GM12874 (cell line): ENCODE measurements around the gene FBXO11.

Source experiments
- TF ChIP-seq, protein P1 (sequence below): IDR thresholded peaks from 2 replicates; pipeline ENCODE4 v1.5.1; 2011; ENCODE audit warnings: low read depth, mild to moderate bottlenecking, control low read depth, low read length, moderate library complexity; ENCODE audit not compliant: insufficient read depth

FBXO11 gene

GRCh38 chr2:47844162-47844561 is 62.1 kb downstream of the FBXO11 start:
- TF ChIP-seq, protein P1, sequence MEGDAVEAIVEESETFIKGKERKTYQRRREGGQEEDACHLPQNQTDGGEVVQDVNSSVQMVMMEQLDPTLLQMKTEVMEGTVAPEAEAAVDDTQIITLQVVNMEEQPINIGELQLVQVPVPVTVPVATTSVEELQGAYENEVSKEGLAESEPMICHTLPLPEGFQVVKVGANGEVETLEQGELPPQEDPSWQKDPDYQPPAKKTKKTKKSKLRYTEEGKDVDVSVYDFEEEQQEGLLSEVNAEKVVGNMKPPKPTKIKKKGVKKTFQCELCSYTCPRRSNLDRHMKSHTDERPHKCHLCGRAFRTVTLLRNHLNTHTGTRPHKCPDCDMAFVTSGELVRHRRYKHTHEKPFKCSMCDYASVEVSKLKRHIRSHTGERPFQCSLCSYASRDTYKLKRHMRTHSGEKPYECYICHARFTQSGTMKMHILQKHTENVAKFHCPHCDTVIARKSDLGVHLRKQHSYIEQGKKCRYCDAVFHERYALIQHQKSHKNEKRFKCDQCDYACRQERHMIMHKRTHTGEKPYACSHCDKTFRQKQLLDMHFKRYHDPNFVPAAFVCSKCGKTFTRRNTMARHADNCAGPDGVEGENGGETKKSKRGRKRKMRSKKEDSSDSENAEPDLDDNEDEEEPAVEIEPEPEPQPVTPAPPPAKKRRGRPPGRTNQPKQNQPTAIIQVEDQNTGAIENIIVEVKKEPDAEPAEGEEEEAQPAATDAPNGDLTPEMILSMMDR: no peak

DNA sequence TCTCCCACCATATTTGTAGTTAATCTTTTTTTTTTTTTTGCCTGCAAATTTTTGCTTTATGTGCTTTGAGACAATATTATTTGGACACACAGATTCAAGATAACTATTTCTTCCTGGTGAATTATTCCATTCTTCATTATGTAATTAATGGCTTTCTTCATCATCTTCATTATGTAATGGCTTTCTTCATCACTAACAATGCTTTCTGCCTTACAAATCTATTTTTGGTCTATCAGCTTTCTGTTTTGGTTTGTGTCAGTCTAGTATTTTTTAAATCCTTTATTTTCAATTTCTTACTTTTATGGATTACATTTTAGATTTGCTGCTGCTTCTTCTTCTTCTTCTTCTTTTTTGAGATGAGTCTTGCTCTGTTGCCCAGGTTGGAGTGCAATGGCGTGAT is 62.9 kb downstream of the FBXO11 start:
- TF ChIP-seq, protein P1: no peak

DNA sequence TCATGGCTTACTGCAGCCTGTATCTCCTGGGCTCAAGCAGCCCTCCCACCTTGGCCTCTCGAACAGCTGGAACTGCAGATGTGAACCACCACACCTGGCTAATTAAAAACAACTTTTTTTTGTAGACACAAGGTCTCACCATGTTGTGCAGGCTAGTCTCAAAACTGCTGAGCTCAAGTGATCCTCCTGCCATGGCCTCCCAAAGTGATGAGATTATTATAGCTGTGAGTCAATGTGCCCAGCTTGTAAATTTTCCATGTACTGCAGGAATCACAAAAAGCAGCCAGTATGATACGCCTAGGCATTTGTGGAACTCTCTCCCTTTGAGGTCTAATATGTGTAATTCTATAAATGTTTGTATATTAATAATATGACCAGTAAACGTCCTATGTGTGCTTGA is 63.5 kb downstream of the FBXO11 start:
- TF ChIP-seq, protein P1: no peak

GRCh38 chr2:47838686-47839085 is 67.6 kb downstream of the FBXO11 start:
- TF ChIP-seq, protein P1: no peak

GRCh38 chr2:47838249-47838648 is 68.0 kb downstream of the FBXO11 start:
- TF ChIP-seq, protein P1: no peak

DNA sequence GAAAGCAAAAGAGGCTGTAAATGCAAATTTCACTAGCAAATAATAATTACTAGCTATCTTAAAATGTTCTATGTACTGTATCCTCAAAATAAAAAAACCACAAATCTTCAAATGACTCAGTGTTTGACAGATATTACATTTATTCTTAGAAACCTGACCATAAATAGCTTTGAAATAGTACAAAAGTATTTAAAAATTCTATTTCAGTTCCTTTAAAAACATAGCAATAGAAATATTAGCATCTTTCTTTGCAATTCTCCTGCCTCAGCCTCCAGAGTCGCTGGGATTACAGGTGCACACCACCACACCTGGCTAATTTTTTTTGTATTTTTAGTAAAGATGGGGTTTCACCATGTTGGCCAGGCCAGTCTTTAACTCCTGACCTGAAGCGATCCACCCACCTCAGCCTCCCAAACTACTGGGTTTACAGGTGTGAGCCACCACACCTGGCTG is 72.8 kb downstream of the FBXO11 start:
- TF ChIP-seq, protein P1: no peak

- TF ChIP-seq, protein P1: no peak
These were observed 83.8 kb downstream of the FBXO11 start for GRCh38 chr2:47822518-47822917.

- TF ChIP-seq, protein P1: no peak
These were observed 86.5 kb downstream of the FBXO11 start for GRCh38 chr2:47819834-47820233.
